K562 (cell line): ENCODE measurements around the gene TMEM151A. TPM values are rescaled to one million over a fixed set of nuclear protein-coding genes. Genes with fewer than 3 reads are reported as not detected.
A peak's percentile ranks its signal among the peaks of the same experiment; 100 is the strongest.

Experiments used
- CBX3 ChIP-seq, 2 experiments: IDR thresholded peaks; 1 replicate in 1 of 2; 2 replicates in 1 of 2; pipeline ENCODE4 v1.6.1; 2012; ENCODE audit warnings: inconsistent platforms in 2 of 2, low read length in 2 of 2, borderline replicate concordance in 1 of 2, control low read depth in 1 of 2
- CREM ChIP-seq: IDR thresholded peaks from 2 replicates; pipeline ENCODE4 v1.6.1; 2014; ENCODE audit warnings: antibody characterized with exemption, low read depth
- CSDE1 ChIP-seq, 2 experiments: fragments of 450-650 bp; IDR thresholded peaks; 2 replicates each; pipeline ENCODE4 v1.6.1; 2016; ENCODE audit warnings: mild to moderate bottlenecking in 1 of 2
- DEAF1 ChIP-seq: fragments of 450-650 bp; formaldehyde crosslinking; IDR thresholded peaks from 2 replicates; pipeline ENCODE4 v1.4.0; 2020; ENCODE audit warnings: mild to moderate bottlenecking, moderate library complexity
- E2F8 ChIP-seq: fragments of 450-650 bp; IDR thresholded peaks from 2 replicates; pipeline ENCODE4 v1.7.1; 2018; ENCODE audit warnings: mild to moderate bottlenecking, low read depth; ENCODE audit not compliant: partially characterized antibody
- ELF2 ChIP-seq: fragments of 250-450 bp; sonication (Bioruptor Pico); IDR thresholded peaks from 2 replicates; pipeline ENCODE4 v1.5.0; 2021; ENCODE audit warnings: mild to moderate bottlenecking
- GABPB1 ChIP-seq: sonication (generic); formaldehyde crosslinking; IDR thresholded peaks from 2 replicates; pipeline ENCODE4 v1.8.0; 2022; ENCODE audit warnings: mild to moderate bottlenecking, missing genetic modification reagents
- GABPB2 ChIP-seq: fragments of 250-450 bp; sonication (Bioruptor Pico); conservative IDR thresholded peaks from 2 replicates; pipeline ENCODE4 v1.5.1; 2021; ENCODE audit warnings: mild to moderate bottlenecking
- MYC ChIP-seq, 2 experiments: fragments of 250-450 bp in 1 of 2; sonication (Bioruptor Pico) in 1 of 2; IDR thresholded peaks; 2 replicates each; pipeline versions ENCODE4 v1.5.1 to v1.6.1; 2012 to 2021; ENCODE audit warnings: low read depth in 2 of 2, borderline replicate concordance in 1 of 2, improper control_type of control experiment in 1 of 2, low read length in 1 of 2, mild to moderate bottlenecking in 1 of 2, moderate library complexity in 1 of 2
- PCBP1 ChIP-seq: fragments of 200-400 bp; formaldehyde crosslinking; IDR thresholded peaks from 2 replicates; pipeline ENCODE4 v1.6.1; 2018; ENCODE audit warnings: mild to moderate bottlenecking, low read depth, low read length; ENCODE audit not compliant: poor library complexity, severe bottlenecking
- RBM22 ChIP-seq: fragments of 200-400 bp; formaldehyde crosslinking; IDR thresholded peaks from 2 replicates; pipeline ENCODE4 v1.6.1; 2018; ENCODE audit warnings: low read length, low read depth; ENCODE audit not compliant: poor library complexity, severe bottlenecking
- RBM25 ChIP-seq: fragments of 200-400 bp; formaldehyde crosslinking; IDR thresholded peaks from 2 replicates; pipeline ENCODE4 v1.6.1; 2018; ENCODE audit warnings: low read length, low read depth, moderate library complexity; ENCODE audit not compliant: severe bottlenecking
- RREB1 ChIP-seq: fragments of 250-450 bp; sonication (Bioruptor Pico); IDR thresholded peaks from 2 replicates; pipeline ENCODE4 v1.4.0; 2020
- TARDBP ChIP-seq: fragments of 450-650 bp; IDR thresholded peaks from 2 replicates; pipeline ENCODE4 v1.6.1; 2016
- TCF7L2 ChIP-seq: fragments of 150-350 bp; IDR thresholded peaks from 2 replicates; pipeline ENCODE4 v1.6.1; 2016; ENCODE audit warnings: low read depth, mild to moderate bottlenecking, low read length, moderate library complexity
- ZSCAN32 ChIP-seq: fragments of 450-650 bp; formaldehyde crosslinking; IDR thresholded peaks from 2 replicates; pipeline ENCODE4 v1.4.0; 2020; ENCODE audit warnings: mild to moderate bottlenecking, moderate library complexity
- polyA plus RNA-seq, 8 experiments: library from polyadenylated mRNA; depleted of rRNA in 4 of 8; stranded (reverse) in 5 of 8; unstranded in 3 of 8; fragments of >200 nt; fragmentation: Nextera tagmentation in 2 of 8; fragmentation: Illumina TruSeq in 1 of 8; extraction: Ambion mirVana in 2 of 8; extraction: Trizol in 1 of 8; gene quantifications; 2 replicates each; pipeline versions ENCODE4 v1.2.1 to v1.2.3, GENCODE V29; 2011 to 2014; ENCODE audit warnings: inconsistent platforms in 1 of 8, missing spikeins in 1 of 8
- total RNA-seq, 7 experiments: library from RNA; depleted of rRNA in 6 of 7; stranded (reverse); fragments of >200 nt in 6 of 7; fragmentation: Illumina TruSeq in 2 of 7; extraction: Trizol in 2 of 7; gene quantifications; 2 replicates each; pipeline versions ENCODE4 v1.2.1 to v1.2.3, GENCODE V29; 2011 to 2021; ENCODE audit warnings: low replicate concordance in 1 of 7

The TMEM151A gene
- total and polyA plus RNA-seq, 9 of the 15 experiments (the other 6 are each of a cell fraction or from before 2014, with no cell fraction given), result not detected

- peak; percentile 88 for TF ChIP-seq PCBP1
- peak; percentile 54 for TF ChIP-seq CREM
- peak in 1 of 2 experiments; percentile 27; a peak in 1 of 3 replicates for TF ChIP-seq CBX3 (IDR thresholded peaks at IDR 0.05; ENCODE audit: borderline replicate concordance in 1 of 2, low read length in 2 of 2)
- TF ChIP-seq CSDE1 (IDR thresholded peaks at IDR 0.05), result peak in 1 of 2 experiments; percentile 100; a peak in 2 of 4 replicates
- no peak for TF ChIP-seq ELF2 (CRISPR knock-in tag)
- TF ChIP-seq ZSCAN32 (CRISPR knock-in tag), result no peak
- 0 out of 2 replicates have a peak, but pooled peaks have one; percentile 42 for TF ChIP-seq TARDBP
- TF ChIP-seq DEAF1, result peak; percentile 71
- TF ChIP-seq E2F8, result peak; percentile 72
- TF ChIP-seq GABPB2 (CRISPR knock-in tag), result no peak
- peak; percentile 62; the same call in 1 of the 2 replicates for TF ChIP-seq MYC (IDR thresholded peaks at IDR 0.05; ENCODE audit: low read depth, low read length)
- 0 out of 2 replicates have a peak, but pooled peaks have one; percentile 23 for TF ChIP-seq MYC (CRISPR knock-in tag; IDR thresholded peaks at IDR 0.05; ENCODE audit: borderline replicate concordance, low read depth)
- peak; percentile 68 for TF ChIP-seq RBM25
- TF ChIP-seq GABPB1 (CRISPR knock-in tag), result peak; percentile 77
- TF ChIP-seq RREB1 (CRISPR knock-in tag), result peak; percentile 99
- peak; percentile 100 for TF ChIP-seq RBM22
- no peak for TF ChIP-seq TCF7L2
Measured at GRCh38 chr11:66282468-66283455, 8.9 kb upstream of the TMEM151A start (continued).
